Testis (tissue), 2 donors: Measurements from ENCODE around the gene ZMYND19.

ENCODE experiments used
- CTCF ChIP-seq, 3 experiments: fragments of 450-650 bp in 2 of 3; fragments of 200-600 bp in 1 of 3; sonication (generic) in 1 of 3; IDR thresholded peaks; one replicate each; pipeline ENCODE4 v1.5.1; 2016 to 2019; ENCODE audit warnings: antibody characterized with exemption in 3 of 3, mild to moderate bottlenecking in 2 of 3, moderate library complexity in 1 of 3
- POLR2A ChIP-seq: fragments of 450-650 bp; IDR thresholded peaks from one replicate; pipeline ENCODE4 v1.6.1; 2017; ENCODE audit warnings: antibody characterized with exemption, mild to moderate bottlenecking, moderate library complexity

GRCh38 chr9:137620048-137620405 lies 29.7 kb upstream of the ZMYND19 start:
- no peak for TF ChIP-seq CTCF (IDR thresholded peaks at IDR 0.05)
- TF ChIP-seq POLR2A, result no peak
